Subcutaneous abdominal adipose tissue (tissue), 5 donors: Measurements from ENCODE around the gene CTLA4.
"Not testable (repeated sequence)": the region's sequence is repeated elsewhere in the genome, so short reads cannot be mapped to it uniquely, and the experiment has no call there.

ENCODE experiments used
- H3K27ac ChIP-seq: one replicate; pipeline ENCODE4 v1.7.0; 2013; ENCODE audit warnings: low read depth, mild to moderate bottlenecking, inconsistent platforms, low read length, moderate library complexity
- H3K27me3 ChIP-seq, 5 donors: one replicate each; pipeline ENCODE4 v1.7.0; 2013; ENCODE audit warnings: low read length in 5 of 5, inconsistent platforms in 1 of 5; ENCODE audit not compliant: control insufficient read depth in 5 of 5, insufficient read depth in 4 of 5
- H3K36me3 ChIP-seq, 5 donors: one replicate each; pipeline ENCODE4 v1.7.0; 2013; ENCODE audit warnings: low read length in 5 of 5; ENCODE audit not compliant: control insufficient read depth in 5 of 5, insufficient read depth in 5 of 5
- H3K4me1 ChIP-seq, 5 donors: one replicate each; pipeline ENCODE4 v1.7.0; 2013; ENCODE audit warnings: low read length in 5 of 5, mild to moderate bottlenecking in 3 of 5, moderate library complexity in 1 of 5; ENCODE audit not compliant: control insufficient read depth in 5 of 5, insufficient read depth in 5 of 5
- H3K4me3 ChIP-seq, 5 donors: one replicate each; pipeline ENCODE4 v1.7.0; 2013; ENCODE audit warnings: low read length in 5 of 5, low read depth in 1 of 5
- H3K9ac ChIP-seq, 5 donors: one replicate each; pipeline ENCODE4 v1.7.0; 2013; ENCODE audit warnings: low read length in 5 of 5, mild to moderate bottlenecking in 4 of 5, moderate library complexity in 3 of 5
- H3K9me3 ChIP-seq, 5 donors: one replicate each; pipeline ENCODE4 v1.7.0; 2013; ENCODE audit warnings: low read length in 5 of 5; ENCODE audit not compliant: control insufficient read depth in 5 of 5
- donor health status: healthy.
- donor health status: healthy.
- donor health status: healthy.
- donor health status: healthy.
- donor health status: healthy.

CTLA4 gene

DNA sequence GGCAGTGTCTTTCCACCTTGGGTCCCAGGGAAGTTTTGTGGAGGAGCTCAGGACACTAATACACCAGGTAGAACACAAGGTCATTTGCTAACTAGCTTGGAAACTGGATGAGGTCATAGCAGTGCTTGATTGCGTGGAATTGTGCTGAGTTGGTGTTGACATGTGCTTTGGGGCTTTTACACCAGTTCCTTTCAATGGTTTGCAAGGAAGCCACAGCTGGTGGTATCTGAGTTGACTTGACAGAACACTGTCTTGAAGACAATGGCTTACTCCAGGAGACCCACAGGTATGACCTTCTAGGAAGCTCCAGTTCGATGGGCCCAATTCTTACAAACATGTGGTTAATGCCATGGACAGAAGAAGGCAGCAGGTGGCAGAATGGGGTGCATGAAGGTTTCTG, 5.9 kb downstream of the CTLA4 start:
- Histone ChIP-seq H3K9me3 (no peaks in the 10 kb centered on the region), H3K27ac (no peak overlapping the region), H3K4me3 (no peak overlapping the region), H3K27me3 (no peaks in the 10 kb centered on the region), H3K36me3 (no peaks in the 10 kb centered on the region), H3K9ac (no peak overlapping the region), H3K4me1 (peaks cover 0 to 6% (median 2%) of the 10 kb centered on the region in 5 donors)

DNA sequence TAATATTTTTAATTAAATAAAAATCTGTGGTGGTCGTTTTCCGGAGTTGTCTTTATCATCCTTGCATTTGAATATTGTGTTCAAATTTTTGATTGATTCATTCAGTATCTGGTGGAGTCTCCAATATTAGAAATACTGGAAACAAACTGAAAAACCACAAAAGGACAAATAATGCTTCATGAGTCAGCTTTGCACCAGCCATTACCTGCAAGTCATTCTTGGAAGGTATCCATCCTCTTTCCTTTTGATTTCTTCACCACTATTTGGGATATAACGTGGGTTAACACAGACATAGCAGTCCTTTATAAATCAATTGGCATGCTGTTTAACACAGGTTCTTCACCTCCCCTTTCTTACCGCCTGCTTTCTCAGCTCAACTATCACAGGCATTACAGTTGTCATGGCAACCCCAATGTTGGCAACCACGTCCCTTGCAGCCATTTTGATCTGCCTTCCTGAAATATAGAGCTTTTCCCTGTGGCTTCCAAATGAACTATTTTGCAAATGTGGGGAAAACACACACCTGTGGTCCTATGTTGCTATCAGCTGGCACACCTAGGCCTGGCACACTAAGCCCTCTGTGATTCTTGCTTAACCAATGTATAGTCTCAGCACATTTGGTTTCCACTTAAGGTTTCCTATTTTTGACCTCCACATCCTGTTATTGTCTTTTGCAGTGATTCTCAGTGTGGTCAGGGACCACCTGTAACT, 6.5 kb downstream of the CTLA4 start:
- Histone ChIP-seq H3K4me3 (no peak overlapping the region), H3K27me3 (no peaks in the 10 kb centered on the region), H3K9me3 (no peaks in the 10 kb centered on the region), H3K4me1 (peaks cover 0 to 6% (median 2%) of the 10 kb centered on the region in 5 donors), H3K27ac (no peak overlapping the region), H3K36me3 (no peaks in the 10 kb centered on the region), H3K9ac (no peak overlapping the region)

DNA sequence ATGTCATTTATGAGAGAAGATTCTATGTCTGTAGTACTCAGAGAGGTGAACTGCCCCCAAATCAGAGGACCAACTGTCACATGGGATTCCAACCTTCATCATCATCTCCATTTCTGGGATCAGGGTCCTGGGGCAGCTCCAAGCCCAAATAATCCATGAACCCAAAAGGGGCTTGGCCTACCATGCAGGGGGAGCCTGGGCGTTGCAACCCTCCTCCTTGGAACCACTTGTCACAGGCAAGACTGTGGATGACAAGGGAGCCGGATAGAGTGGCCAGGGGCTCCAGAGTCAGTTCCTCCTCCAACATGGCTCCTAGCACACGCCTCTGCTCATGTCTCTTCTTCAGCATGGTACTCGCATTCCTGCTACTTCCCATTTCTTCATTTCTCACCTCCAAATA, 7.9 kb downstream of the CTLA4 start:
- Histone ChIP-seq H3K4me3 (no peak overlapping the region), H3K9me3 (no peaks in the 10 kb centered on the region), H3K4me1 (peaks cover 0 to 9% (median 0%) of the 10 kb centered on the region in 5 donors), H3K27me3 (no peaks in the 10 kb centered on the region), H3K36me3 (no peaks in the 10 kb centered on the region), H3K27ac (no peak overlapping the region), H3K9ac (no peak overlapping the region)

DNA sequence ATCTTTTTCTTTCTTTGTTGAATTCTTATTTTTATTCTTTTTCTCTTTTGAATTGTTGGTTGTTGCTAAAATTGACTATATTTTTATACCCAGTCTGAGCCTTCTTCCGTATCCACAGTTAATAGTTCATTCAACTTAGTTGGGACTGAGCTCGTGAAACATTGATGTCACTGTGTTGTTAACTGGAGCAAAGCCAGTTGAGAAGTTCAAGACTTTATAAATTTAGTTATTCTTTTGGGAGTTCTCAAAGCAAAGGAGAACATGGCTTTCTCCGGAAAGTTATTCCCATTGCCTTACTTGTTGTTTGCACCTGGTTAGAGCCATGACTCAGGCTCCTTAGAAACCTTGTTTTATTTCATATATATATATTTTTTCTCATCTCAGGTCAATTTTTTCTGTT, 8.8 kb downstream of the CTLA4 start:
- no peaks in the 10 kb centered on the region for H3K36me3 ChIP-seq
- H3K9me3 ChIP-seq, result no peaks in the 10 kb centered on the region
- no peaks in the 10 kb centered on the region for H3K27me3 ChIP-seq
- H3K27ac ChIP-seq, result no peak overlapping the region
- H3K4me1 ChIP-seq, result peaks cover 0 to 13% (median 2%) of the 10 kb centered on the region in 5 donors
- H3K9ac ChIP-seq, result no peak overlapping the region
- no peak overlapping the region for H3K4me3 ChIP-seq

DNA sequence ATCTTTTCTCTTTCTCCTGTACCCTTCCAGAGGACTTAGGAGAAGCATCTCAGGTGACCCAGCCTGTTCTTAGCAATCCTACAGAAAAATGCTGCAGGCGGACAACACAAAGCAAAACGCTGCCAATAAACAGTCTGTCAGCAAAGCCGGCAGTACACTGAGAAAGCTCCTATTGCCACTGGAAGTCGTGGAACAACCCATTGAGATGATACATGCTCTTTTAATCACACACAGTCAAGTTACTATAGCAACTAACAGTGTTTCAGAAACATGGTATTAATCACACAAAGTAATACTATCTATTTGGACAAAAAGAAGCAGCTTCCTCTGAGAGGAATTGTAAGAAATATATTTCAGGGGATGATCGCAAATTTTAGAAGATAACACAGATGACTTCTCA, 10.5 kb downstream of the CTLA4 start:
- Histone ChIP-seq H3K9me3 (no peaks in the 10 kb centered on the region), H3K27me3 (no peaks in the 10 kb centered on the region), H3K36me3 (no peaks in the 10 kb centered on the region), H3K27ac (no peak overlapping the region), H3K4me1 (peaks cover 0 to 7% (median 2%) of the 10 kb centered on the region in 5 donors), H3K4me3 (no peak overlapping the region), H3K9ac (no peak overlapping the region)

DNA sequence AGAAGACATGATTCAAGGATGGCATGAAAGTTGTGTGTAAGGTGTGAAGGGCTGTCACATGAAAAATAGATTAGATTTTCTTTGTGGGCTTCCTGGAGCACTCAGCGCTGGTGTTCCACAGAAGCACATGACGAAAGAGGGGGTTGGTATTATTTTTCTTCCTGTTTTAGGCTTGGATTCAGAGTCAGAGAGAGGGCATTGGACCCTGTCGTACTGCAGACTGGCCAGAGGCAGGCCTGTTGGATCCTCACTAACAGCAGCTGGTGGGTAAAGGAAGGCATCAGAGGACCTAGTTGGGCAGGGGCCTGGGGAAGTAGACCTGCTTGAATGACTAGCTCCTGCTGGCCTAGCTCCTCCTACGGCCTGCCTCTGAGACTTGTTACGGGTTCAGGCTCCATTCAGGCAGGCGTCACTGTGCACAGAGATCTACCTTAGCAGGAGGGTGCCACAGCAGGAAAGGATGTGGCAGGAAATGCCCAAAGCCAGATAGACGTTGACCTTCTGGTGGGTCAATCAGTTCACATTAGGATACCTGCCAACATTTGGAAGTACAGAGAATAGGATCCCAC, 13.1 kb downstream of the CTLA4 start:
- Histone ChIP-seq H3K4me3 (no peak overlapping the region), H3K36me3 (no peaks in the 10 kb centered on the region), H3K27me3 (no peaks in the 10 kb centered on the region), H3K9me3 (no peaks in the 10 kb centered on the region), H3K9ac (no peak overlapping the region), H3K27ac (no peak overlapping the region), H3K4me1 (peaks cover 0 to 7% (median 2%) of the 10 kb centered on the region in 5 donors)

DNA sequence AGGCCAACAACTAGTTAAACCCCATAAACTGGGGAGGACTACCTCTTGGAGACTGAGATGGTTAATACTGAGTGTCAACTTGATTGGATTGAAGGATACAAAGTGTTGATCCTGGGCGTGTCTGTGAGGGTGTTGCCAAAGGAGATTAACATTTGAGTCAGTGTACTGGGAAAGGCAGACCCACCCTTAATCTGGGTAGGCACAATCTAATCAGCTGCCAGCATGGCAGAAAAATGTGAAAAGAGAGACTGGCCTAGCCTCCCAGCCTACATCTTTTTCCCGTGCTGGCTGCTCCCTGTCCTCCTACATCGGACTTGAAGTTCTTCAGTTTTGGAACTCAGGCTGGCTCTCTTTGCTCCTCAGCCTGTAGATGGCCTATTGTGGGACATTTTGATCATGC, 13.6 kb downstream of the CTLA4 start:
- not testable (repeated sequence) for H3K9me3 ChIP-seq, H3K4me1 ChIP-seq, H3K9ac ChIP-seq, H3K36me3 ChIP-seq, H3K27me3 ChIP-seq, H3K27ac ChIP-seq, H3K4me3 ChIP-seq

DNA sequence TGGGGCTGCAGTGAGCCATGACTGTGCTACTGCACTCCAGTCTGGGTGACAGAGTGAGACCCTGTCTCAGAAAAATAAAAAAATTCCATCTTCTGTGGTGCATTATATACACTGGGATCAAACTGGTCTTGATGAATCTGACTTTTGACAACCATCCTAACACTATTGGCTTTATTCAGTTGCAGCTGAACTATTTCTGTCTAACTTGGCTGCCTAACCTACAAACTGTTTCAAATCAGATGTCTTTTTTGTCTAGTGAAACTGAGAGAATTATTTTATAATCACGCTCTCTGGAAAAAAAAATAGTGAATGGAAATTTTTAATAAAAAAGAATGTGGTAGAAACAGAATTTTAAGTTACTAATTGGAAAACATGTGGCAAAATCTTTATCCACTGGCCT, 15.0 kb downstream of the CTLA4 start:
- no peak overlapping the region for H3K4me3 ChIP-seq

DNA sequence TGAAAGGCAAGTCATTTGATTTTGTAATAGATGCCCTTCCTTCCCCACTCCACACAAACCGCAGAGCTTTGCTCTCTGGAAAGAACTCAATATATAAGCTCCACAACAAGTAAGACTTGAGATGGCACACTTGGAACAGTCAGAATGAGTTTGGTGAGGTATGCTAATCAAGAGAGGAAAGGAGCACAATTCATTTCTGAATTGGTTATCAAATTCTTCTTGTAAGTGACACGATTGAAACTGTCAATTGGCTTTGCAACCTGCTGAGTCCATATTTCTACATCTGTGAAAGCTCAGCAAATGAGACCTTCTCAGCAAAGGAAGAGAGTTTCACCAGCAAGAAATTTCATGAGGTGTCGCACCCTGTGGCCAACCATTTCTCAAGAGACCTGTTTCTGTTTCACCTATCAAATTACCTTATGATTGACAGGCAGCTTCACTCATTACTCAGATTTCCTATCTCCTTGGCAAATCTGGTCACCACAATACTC, 19.1 kb downstream of the CTLA4 start:
- Histone ChIP-seq H3K9me3 (no peaks in the 10 kb centered on the region), H3K4me3 (no peak overlapping the region), H3K4me1 (peaks cover 0 to 7% (median 5%) of the 10 kb centered on the region in 5 donors), H3K27me3 (no peaks in the 10 kb centered on the region), H3K27ac (no peak overlapping the region), H3K36me3 (no peaks in the 10 kb centered on the region), H3K9ac (no peak overlapping the region)

More for the DNA sequence above, 15.0 kb downstream of the CTLA4 start:
- Histone ChIP-seq H3K9me3 (no peaks in the 10 kb centered on the region), H3K9ac (no peak overlapping the region), H3K27ac (no peak overlapping the region), H3K36me3 (no peaks in the 10 kb centered on the region), H3K4me1 (peaks cover 0 to 7% (median 0%) of the 10 kb centered on the region in 5 donors), H3K27me3 (no peaks in the 10 kb centered on the region)

DNA sequence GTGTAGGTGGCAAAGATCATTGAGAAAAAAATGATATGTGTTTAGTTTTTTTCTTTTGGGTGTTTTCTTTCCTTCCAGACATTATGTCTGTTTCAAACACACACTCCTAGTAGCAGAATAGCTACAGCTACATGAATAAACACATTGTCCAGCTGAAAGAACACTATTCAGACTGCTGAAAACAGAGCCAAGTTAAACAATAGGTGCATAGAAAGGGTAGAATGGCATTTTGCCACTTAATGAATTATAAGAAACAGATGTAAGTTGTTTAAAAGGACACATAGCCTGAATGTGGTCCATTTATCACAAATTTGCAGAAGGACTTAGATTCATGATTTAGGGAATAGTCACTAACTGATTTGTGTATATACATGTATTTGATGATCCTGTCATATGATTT, 20.1 kb downstream of the CTLA4 start:
- Histone ChIP-seq H3K4me3 (no peak overlapping the region), H3K9me3 (no peaks in the 10 kb centered on the region), H3K4me1 (peaks cover 0 to 8% (median 5%) of the 10 kb centered on the region in 5 donors), H3K36me3 (no peaks in the 10 kb centered on the region), H3K27ac (no peak overlapping the region), H3K27me3 (no peaks in the 10 kb centered on the region), H3K9ac (no peak overlapping the region)
